K562 (cell line): ENCODE results near the gene DDIT3. TPM values are rescaled to one million over a fixed set of nuclear protein-coding genes. Genes with fewer than 3 reads are reported as not detected.

Experiments used
- ATAC-seq: fragments of 200-7000 bp; cut with Tn5 transposase; 3 replicates; pipeline ENCODE4 v1.9.1; 2020; ENCODE audit warnings: moderate library complexity
- BruUV-seq: library from RNA; stranded (reverse); fragments of 400-500 nt; replicated peaks from 2 replicates; lab custom pipeline; 2021; lab: Mats Ljungman, UMichigan
- CTCF ChIA-PET: fragments of 300-600 bp; formaldehyde crosslinking; extraction: SDS; loops from one replicate; lab custom pipeline; 2021; ENCODE audit warnings: low intra/inter-chr PET ratio; lab: Yijun Ruan, JAX
- POLR2A ChIA-PET: fragments of 300-600, 350-650 bp; sonication (Branson Sonifier 250); formaldehyde crosslinking; extraction: SDS; loops from one replicate; lab custom pipeline; 2021; ENCODE audit warnings: antibody characterized with exemption, inconsistent platforms; lab: Yijun Ruan, JAX
- DNase-seq, 4 experiments: peaks; one replicate each; pipeline versions ENCODE4 v3.0.0 to v3.0.0-alpha.2; 2011 to 2018; ENCODE audit warnings: low spot score in 3 of 4, mixed read lengths in 3 of 4; ENCODE audit errors: extremely low read depth in 1 of 4
- FAIRE-seq: peaks from 2 replicates; lab custom pipeline; 2011; peaks lifted over from hg19 to GRCh38; lab: Jason Lieb, UNC
- H2AFZ ChIP-seq: 2 replicates; pipeline ENCODE4 v1.6.0; 2011; ENCODE audit warnings: low read depth, low read length, control low read depth, inconsistent platforms
- H3K27ac ChIP-seq: fragments of 200-600 bp; 3 replicates; pipeline ENCODE4 v1.8.0; 2011; ENCODE audit warnings: low read depth, mild to moderate bottlenecking, control low read depth, inconsistent platforms, low read length, moderate library complexity, mixed read lengths; ENCODE audit errors: extremely low read depth
- H3K27me3 ChIP-seq, 2 experiments: fragments of 300-600 bp in 1 of 2; 2 replicates in 1 of 2; 3 replicates in 1 of 2; pipeline versions ENCODE4 v1.6.0 to v1.8.0; 2011; ENCODE audit warnings: inconsistent platforms in 2 of 2, low read length in 2 of 2, mild to moderate bottlenecking in 1 of 2, mixed read lengths in 1 of 2, moderate library complexity in 1 of 2; ENCODE audit not compliant: control insufficient read depth in 2 of 2, insufficient read depth in 2 of 2
- H3K36me3 ChIP-seq: fragments of 300-600 bp; 3 replicates; pipeline ENCODE4 v1.8.0; 2011; ENCODE audit warnings: mild to moderate bottlenecking, low read length, inconsistent platforms; ENCODE audit not compliant: control insufficient read depth, insufficient read depth
- H3K4me1 ChIP-seq, 2 experiments: fragments of 200-600 bp in 1 of 2; replicated peaks in 1 of 2; 2 replicates in 1 of 2; 3 replicates in 1 of 2; pipeline versions ENCODE4 v1.5.1 to v1.8.0; 2011; ENCODE audit warnings: inconsistent platforms in 2 of 2, low read length in 2 of 2, mild to moderate bottlenecking in 1 of 2, mixed read lengths in 1 of 2, moderate library complexity in 1 of 2; ENCODE audit not compliant: control insufficient read depth in 2 of 2, insufficient read depth in 2 of 2
- H3K4me2 ChIP-seq: 2 replicates; pipeline ENCODE4 v1.6.1; 2011; ENCODE audit warnings: low read length, control low read depth, inconsistent platforms, mixed read lengths; ENCODE audit not compliant: insufficient read depth
- H3K4me3 ChIP-seq: fragments of 200-600 bp; sonication (generic), shearing (Covaris generic); 2 replicates; pipeline ENCODE4 v1.5.1; 2016; ENCODE audit warnings: control low read depth, inconsistent platforms
- H3K79me2 ChIP-seq: fragments of 200-600 bp; 3 replicates; pipeline ENCODE4 v1.8.0; 2011; ENCODE audit warnings: low read length, inconsistent platforms; ENCODE audit not compliant: control insufficient read depth, insufficient read depth
- H3K9ac ChIP-seq, 2 experiments: 2 replicates each; pipeline versions ENCODE4 v1.6.0 to v1.6.1; 2011; ENCODE audit warnings: low read depth in 2 of 2, low read length in 2 of 2, control low read depth in 1 of 2, inconsistent platforms in 1 of 2, mild to moderate bottlenecking in 1 of 2, mixed read lengths in 1 of 2; ENCODE audit not compliant: insufficient read depth in 1 of 2
- H3K9me1 ChIP-seq: one replicate; pipeline ENCODE4 v1.6.0; 2011; ENCODE audit warnings: inconsistent platforms, mild to moderate bottlenecking, low read length, moderate library complexity; ENCODE audit not compliant: control insufficient read depth, insufficient read depth
- H3K9me3 ChIP-seq: replicated peaks from 2 replicates; pipeline ENCODE4 v1.5.1; 2011; ENCODE audit warnings: low read depth, low read length, inconsistent platforms; ENCODE audit not compliant: control insufficient read depth, insufficient read depth
- H4K20me1 ChIP-seq: replicated peaks from 2 replicates; pipeline ENCODE4 v1.6.1; 2011; ENCODE audit warnings: low read length, inconsistent platforms, mixed read lengths; ENCODE audit not compliant: control insufficient read depth, insufficient read depth
- C11orf30 ChIP-seq: fragments of 450-650 bp; IDR thresholded peaks from 2 replicates; pipeline ENCODE4 v1.6.1; 2016; ENCODE audit warnings: low read depth, mild to moderate bottlenecking
- PURB ChIP-seq: sonication (generic); formaldehyde crosslinking; IDR thresholded peaks from 2 replicates; pipeline ENCODE4 v1.9.0; 2021; ENCODE audit warnings: low read depth, mild to moderate bottlenecking, missing genetic modification reagents
- SMAD1 ChIP-seq: fragments of 150-350 bp; IDR thresholded peaks from 2 replicates; pipeline ENCODE4 v1.6.1; 2014; ENCODE audit warnings: low read length, low read depth; ENCODE audit not compliant: partially characterized antibody
- SNIP1 ChIP-seq: fragments of 450-650 bp; IDR thresholded peaks from 2 replicates; pipeline ENCODE4 v1.7.1; 2017; ENCODE audit warnings: low read depth, mild to moderate bottlenecking
- ZBED1 ChIP-seq: IDR thresholded peaks from 2 replicates; pipeline ENCODE4 v1.6.1; 2014
- ZNF124 ChIP-seq: sonication (generic); formaldehyde crosslinking; IDR thresholded peaks from 2 replicates; pipeline ENCODE4 v1.8.1; 2022; ENCODE audit warnings: missing genetic modification reagents
- ZNF23 ChIP-seq: fragments of 250-450 bp; sonication (Bioruptor Pico); IDR thresholded peaks from 2 replicates; pipeline ENCODE4 v1.4.0; 2020; ENCODE audit warnings: mild to moderate bottlenecking
- ZNF696 ChIP-seq: fragments of 250-450 bp; sonication (Bioruptor Pico); conservative IDR thresholded peaks from 2 replicates; pipeline ENCODE4 v1.4.0; 2020; ENCODE audit warnings: mild to moderate bottlenecking, moderate library complexity
- ZNF79 ChIP-seq: fragments of 250-450 bp; sonication (Bioruptor Pico); IDR thresholded peaks from 2 replicates; pipeline ENCODE4 v1.4.0; 2020; ENCODE audit warnings: low read depth, mild to moderate bottlenecking, moderate library complexity
- WGBS: fragments of 100-300 bp; shearing (Covaris generic); methylation state at CpG from one replicate; pipeline ENCODE4 v1.1.6; 2016; ENCODE audit warnings: low coverage, mixed read lengths; ENCODE audit not compliant: insufficient coverage; ENCODE audit errors: missing lambda C conversion rate; 5-methylcytosine and 5-hydroxymethylcytosine counted together
- in situ Hi-C: fragments of 300-500 bp; cut with MboI; formaldehyde crosslinking; loops from 4 replicates; pipeline ENCODE4 v1.15.0; 2018; ENCODE audit warnings: inconsistent platforms, mixed read lengths
- intact Hi-C: fragments of 100-400 bp; cut with micrococcal nuclease; formaldehyde crosslinking; loops from 2 replicates; pipeline ENCODE4 v1.14.2; 2022
- polyA plus RNA-seq, 8 experiments: library from polyadenylated mRNA; depleted of rRNA in 4 of 8; stranded (reverse) in 5 of 8; unstranded in 3 of 8; fragments of >200 nt; fragmentation: Nextera tagmentation in 2 of 8; fragmentation: Illumina TruSeq in 1 of 8; extraction: Ambion mirVana in 2 of 8; extraction: Trizol in 1 of 8; gene quantifications; 2 replicates each; pipeline versions ENCODE4 v1.2.1 to v1.2.3, GENCODE V29; 2011 to 2014; ENCODE audit warnings: inconsistent platforms in 1 of 8, missing spikeins in 1 of 8
- total RNA-seq, 7 experiments: library from RNA; depleted of rRNA in 6 of 7; stranded (reverse); fragments of >200 nt in 6 of 7; fragmentation: Illumina TruSeq in 2 of 7; extraction: Trizol in 2 of 7; gene quantifications; 2 replicates each; pipeline versions ENCODE4 v1.2.1 to v1.2.3, GENCODE V29; 2011 to 2021; ENCODE audit warnings: low replicate concordance in 1 of 7
- TF ChIP-seq, protein P1 (sequence below): sonication (generic); formaldehyde crosslinking; IDR thresholded peaks from 2 replicates; pipeline ENCODE4 v1.8.0; 2022; ENCODE audit warnings: mild to moderate bottlenecking, missing genetic modification reagents
- TF ChIP-seq, protein P2 (sequence below): fragments of 450-650 bp; IDR thresholded peaks from 2 replicates; pipeline ENCODE4 v1.6.1; 2016; ENCODE audit warnings: low read depth

Gene DDIT3
- total and polyA plus RNA-seq, 9 of the 15 experiments (the other 6 are each of a cell fraction or from before 2014, with no cell fraction given): 59.1 to 272 (median 89.9) TPM

DNA sequence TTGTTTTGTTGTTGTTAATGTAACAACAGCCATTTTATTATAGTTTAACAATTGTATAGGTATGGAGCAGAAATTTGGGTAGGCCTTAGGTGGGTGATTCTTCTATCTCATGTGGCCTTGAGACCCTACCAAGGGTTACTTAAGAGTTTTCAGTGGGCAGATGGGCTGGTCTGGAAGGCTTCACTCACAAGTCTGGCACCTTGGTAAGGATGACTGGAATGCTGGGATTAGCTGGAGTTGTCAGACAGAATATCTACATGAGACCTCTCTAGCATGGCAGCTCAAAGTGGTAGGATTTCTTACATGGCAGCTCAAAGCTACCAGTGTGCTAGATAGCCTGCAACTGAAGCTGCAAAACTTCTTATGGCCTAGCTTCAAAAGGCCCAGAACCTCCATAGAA lies 34.6 kb downstream of the DDIT3 start (continued):
- no peak for TF ChIP-seq ZNF79
- TF ChIP-seq ZNF23 (CRISPR knock-in tag): no peak
- no peak for TF ChIP-seq SMAD1
- no peak for TF ChIP-seq ZNF124 (CRISPR knock-in tag)
- TF ChIP-seq SNIP1: no peak
- TF ChIP-seq ZBED1: no peak
- TF ChIP-seq, protein P1, sequence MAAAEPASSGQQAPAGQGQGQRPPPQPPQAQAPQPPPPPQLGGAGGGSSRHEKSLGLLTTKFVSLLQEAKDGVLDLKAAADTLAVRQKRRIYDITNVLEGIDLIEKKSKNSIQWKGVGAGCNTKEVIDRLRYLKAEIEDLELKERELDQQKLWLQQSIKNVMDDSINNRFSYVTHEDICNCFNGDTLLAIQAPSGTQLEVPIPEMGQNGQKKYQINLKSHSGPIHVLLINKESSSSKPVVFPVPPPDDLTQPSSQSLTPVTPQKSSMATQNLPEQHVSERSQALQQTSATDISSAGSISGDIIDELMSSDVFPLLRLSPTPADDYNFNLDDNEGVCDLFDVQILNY: no peak

DNA sequence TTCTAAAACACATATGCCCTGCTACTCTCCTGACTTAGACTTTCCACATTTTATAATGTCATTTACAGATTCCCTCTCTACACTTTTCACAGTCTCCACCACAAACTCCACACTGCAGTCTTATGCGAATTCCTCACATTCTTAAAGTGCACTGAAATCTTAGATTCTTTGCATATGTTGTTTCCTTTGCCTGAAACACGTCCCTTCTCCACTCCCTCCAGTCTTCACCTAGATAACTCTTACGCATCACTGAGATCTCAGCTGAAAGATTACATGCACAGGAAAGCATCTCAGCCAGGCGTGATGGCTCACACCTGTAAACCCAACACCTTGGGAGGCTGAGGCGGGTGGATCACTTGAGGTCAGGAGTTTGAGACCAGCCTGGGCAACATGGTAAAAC lies 36.8 kb downstream of the DDIT3 start:
- no peak overlapping the region for H3K27ac ChIP-seq

More for the DNA sequence above, 36.8 kb downstream of the DDIT3 start:
- in situ Hi-C loops (no loop called here), intact Hi-C loops (no loop called here)
- ChIA-PET POLR2A (no interaction called here), CTCF (no interaction called here)
- H3K4me1 ChIP-seq: peaks cover 10 to 19% of the 10 kb centered on the region in 2 experiments
- H3K36me3 ChIP-seq: peaks cover 1% of the 10 kb centered on the region; the same call in 1 of the 3 replicates
- H3K9me3 ChIP-seq: no peaks in the 10 kb centered on the region
- FAIRE-seq (no peak), DNase-seq (no peak), ATAC-seq (no peak)
- TF ChIP-seq C11orf30 (no peak), PURB (CRISPR knock-in tag) (no peak), ZNF696 (CRISPR knock-in tag) (no peak)
- TF ChIP-seq, protein P2, sequence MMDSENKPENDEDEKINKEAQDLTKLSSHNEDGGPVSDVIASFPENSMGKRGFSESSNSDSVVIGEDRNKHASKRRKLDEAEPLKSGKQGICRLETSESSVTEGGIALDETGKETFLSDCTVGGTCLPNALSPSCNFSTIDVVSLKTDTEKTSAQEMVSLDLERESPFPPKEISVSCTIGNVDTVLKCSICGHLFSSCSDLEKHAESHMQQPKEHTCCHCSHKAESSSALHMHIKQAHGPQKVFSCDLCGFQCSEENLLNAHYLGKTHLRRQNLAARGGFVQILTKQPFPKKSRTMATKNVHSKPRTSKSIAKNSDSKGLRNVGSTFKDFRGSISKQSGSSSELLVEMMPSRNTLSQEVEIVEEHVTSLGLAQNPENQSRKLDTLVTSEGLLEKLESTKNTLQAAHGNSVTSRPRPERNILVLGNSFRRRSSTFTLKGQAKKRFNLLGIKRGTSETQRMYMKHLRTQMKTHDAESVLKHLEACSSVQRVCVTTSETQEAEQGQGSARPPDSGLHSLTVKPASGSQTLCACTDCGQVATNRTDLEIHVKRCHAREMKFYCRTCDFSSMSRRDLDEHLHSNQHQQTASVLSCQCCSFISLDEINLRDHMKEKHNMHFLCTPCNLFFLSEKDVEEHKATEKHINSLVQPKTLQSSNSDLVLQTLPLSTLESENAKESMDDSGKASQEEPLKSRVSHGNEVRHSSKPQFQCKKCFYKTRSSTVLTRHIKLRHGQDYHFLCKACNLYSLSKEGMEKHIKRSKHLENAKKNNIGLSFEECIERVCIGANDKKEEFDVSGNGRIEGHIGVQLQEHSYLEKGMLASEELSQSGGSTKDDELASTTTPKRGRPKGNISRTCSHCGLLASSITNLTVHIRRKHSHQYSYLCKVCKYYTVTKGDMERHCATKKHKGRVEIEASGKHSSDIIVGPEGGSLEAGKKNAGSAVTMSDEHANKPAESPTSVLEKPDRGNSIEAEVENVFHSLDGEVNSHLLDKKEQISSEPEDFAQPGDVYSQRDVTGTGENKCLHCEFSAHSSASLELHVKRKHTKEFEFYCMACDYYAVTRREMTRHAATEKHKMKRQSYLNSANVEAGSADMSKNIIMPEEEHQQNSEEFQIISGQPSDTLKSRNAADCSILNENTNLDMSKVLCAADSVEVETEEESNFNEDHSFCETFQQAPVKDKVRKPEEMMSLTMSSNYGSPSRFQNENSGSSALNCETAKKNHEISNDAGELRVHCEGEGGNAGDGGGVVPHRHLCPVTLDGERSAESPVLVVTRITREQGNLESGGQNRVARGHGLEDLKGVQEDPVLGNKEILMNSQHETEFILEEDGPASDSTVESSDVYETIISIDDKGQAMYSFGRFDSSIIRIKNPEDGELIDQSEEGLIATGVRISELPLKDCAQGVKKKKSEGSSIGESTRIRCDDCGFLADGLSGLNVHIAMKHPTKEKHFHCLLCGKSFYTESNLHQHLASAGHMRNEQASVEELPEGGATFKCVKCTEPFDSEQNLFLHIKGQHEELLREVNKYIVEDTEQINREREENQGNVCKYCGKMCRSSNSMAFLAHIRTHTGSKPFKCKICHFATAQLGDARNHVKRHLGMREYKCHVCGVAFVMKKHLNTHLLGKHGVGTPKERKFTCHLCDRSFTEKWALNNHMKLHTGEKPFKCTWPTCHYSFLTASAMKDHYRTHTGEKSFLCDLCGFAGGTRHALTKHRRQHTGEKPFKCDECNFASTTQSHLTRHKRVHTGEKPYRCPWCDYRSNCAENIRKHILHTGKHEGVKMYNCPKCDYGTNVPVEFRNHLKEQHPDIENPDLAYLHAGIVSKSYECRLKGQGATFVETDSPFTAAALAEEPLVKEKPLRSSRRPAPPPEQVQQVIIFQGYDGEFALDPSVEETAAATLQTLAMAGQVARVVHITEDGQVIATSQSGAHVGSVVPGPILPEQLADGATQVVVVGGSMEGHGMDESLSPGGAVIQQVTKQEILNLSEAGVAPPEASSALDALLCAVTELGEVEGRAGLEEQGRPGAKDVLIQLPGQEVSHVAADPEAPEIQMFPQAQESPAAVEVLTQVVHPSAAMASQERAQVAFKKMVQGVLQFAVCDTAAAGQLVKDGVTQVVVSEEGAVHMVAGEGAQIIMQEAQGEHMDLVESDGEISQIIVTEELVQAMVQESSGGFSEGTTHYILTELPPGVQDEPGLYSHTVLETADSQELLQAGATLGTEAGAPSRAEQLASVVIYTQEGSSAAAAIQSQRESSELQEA: no peak
- peaks cover 3% of the 10 kb centered on the region for H3K9me1 ChIP-seq
- no peak overlapping the region for H3K9ac ChIP-seq
- H3K27me3 ChIP-seq: no peaks in the 10 kb centered on the region
- H4K20me1 ChIP-seq: no peaks in the 10 kb centered on the region
- no peak overlapping the region for H3K4me3 ChIP-seq
- BruUV-seq: no TSS peak
- H3K4me2 ChIP-seq: no peak overlapping the region
- peaks cover 7% of the 10 kb centered on the region for H3K79me2 ChIP-seq
- H2AFZ ChIP-seq: peak overlapping the region; percentile 10; the same call in 1 of the 2 replicates
- 33% methylated on average over 5 of the region's 5 CpGs for WGBS
